A549 (cell line): ENCODE data around the gene PDZD7. TPM values are rescaled to one million over a fixed set of nuclear protein-coding genes. Genes with fewer than 3 reads are reported as not detected.

Experiments
- ATAC-seq, 2 experiments: fragments of 200-7000 bp in 1 of 2; fragments of >200 bp in 1 of 2; cut with Nextera tagmentation in 1 of 2; cut with Tn5 transposase in 1 of 2; 3 replicates each; pipeline versions ENCODE4 v1.8.0 to v1.9.1; 2018 to 2020; ENCODE audit warnings: mild to moderate bottlenecking in 1 of 2, moderate library complexity in 1 of 2
- CTCF ChIA-PET: fragments of 300-600 bp; sonication (Branson Sonifier 250); formaldehyde crosslinking; extraction: SDS; loops from one replicate; lab custom pipeline; 2021; ENCODE audit warnings: antibody characterized with exemption, inconsistent platforms; lab: Yijun Ruan, JAX
- POLR2A ChIA-PET: fragments of 350-600 bp; formaldehyde crosslinking; extraction: SDS; loops from one replicate; lab custom pipeline; 2021; ENCODE audit warnings: antibody characterized with exemption, inconsistent platforms; lab: Yijun Ruan, JAX
- DNase-seq, 2 experiments: peaks; one replicate each; pipeline versions ENCODE4 v3.0.0 to v3.0.0-alpha.2; 2011 to 2016; ENCODE audit warnings: low read depth in 1 of 2, low spot score in 1 of 2
- FAIRE-seq: peaks from 2 replicates; lab custom pipeline; 2011; peaks lifted over from hg19 to GRCh38; lab: Jason Lieb, UNC
- H3K27ac ChIP-seq, 2 experiments: fragments of >200 bp; sonication (Bioruptor Twin); formaldehyde crosslinking; 3 replicates each; pipeline ENCODE4 v1.5.1; 2016 to 2017
- H3K4me1 ChIP-seq: fragments of >200 bp; sonication (Bioruptor Twin); formaldehyde crosslinking; 3 replicates; pipeline ENCODE4 v1.6.1; 2016
- H3K4me2 ChIP-seq: fragments of >200 bp; sonication (Bioruptor Twin); formaldehyde crosslinking; 3 replicates; pipeline ENCODE4 v1.6.1; 2016
- H3K4me3 ChIP-seq: fragments of >200 bp; sonication (Bioruptor Twin); formaldehyde crosslinking; 3 replicates; pipeline ENCODE4 v1.5.1; 2016
- H3K9me3 ChIP-seq: fragments of >200 bp; sonication (Bioruptor Twin); formaldehyde crosslinking; 3 replicates; pipeline ENCODE4 v1.6.1; 2016
- BHLHE40 ChIP-seq: IDR thresholded peaks from 2 replicates; pipeline ENCODE4 v1.6.1; 2012; ENCODE audit warnings: low read depth, low read length, inconsistent platforms
- CBX8 ChIP-seq: fragments of 200-600 bp; sonication (generic); IDR thresholded peaks from 2 replicates; pipeline ENCODE4 v1.6.1; 2016
- CHD2 ChIP-seq: fragments of 150-350 bp; IDR thresholded peaks from 2 replicates; pipeline ENCODE4 v1.6.1; 2014; ENCODE audit warnings: low read length; ENCODE audit not compliant: partially characterized antibody
- EHMT2 ChIP-seq: fragments of 200-600 bp; sonication (generic); IDR thresholded peaks from 2 replicates; pipeline ENCODE4 v1.6.1; 2016; ENCODE audit warnings: antibody characterized with exemption, low read depth, mild to moderate bottlenecking, moderate library complexity
- EP300 ChIP-seq, 2 experiments: fragments of >200 bp; sonication (Bioruptor Twin); formaldehyde crosslinking; IDR thresholded peaks; 2 replicates in 1 of 2; 3 replicates in 1 of 2; pipeline ENCODE4 v1.6.1; 2016 to 2017
- ESRRA ChIP-seq: fragments of 150-350 bp; IDR thresholded peaks from 2 replicates; pipeline ENCODE4 v1.6.1; 2014; ENCODE audit warnings: mild to moderate bottlenecking, low read length, borderline replicate concordance
- FOSL2 ChIP-seq, 2 experiments: fragments of 450-650 bp in 1 of 2; fragments of >200 bp in 1 of 2; sonication (Bioruptor Twin) in 1 of 2; formaldehyde crosslinking; IDR thresholded peaks; 2 replicates each; pipeline versions ENCODE4 v1.5.0 to v1.6.1; 2016 to 2020; ENCODE audit warnings: mild to moderate bottlenecking in 1 of 2, moderate library complexity in 1 of 2
- HOXA7 ChIP-seq: fragments of 250-450 bp; sonication (Bioruptor Pico); IDR thresholded peaks from 2 replicates; pipeline ENCODE4 v1.5.0; 2020; ENCODE audit warnings: mild to moderate bottlenecking, moderate library complexity
- JUN ChIP-seq, 2 experiments: fragments of >200 bp; sonication (Bioruptor Twin); formaldehyde crosslinking; IDR thresholded peaks; 2 replicates in 1 of 2; 3 replicates in 1 of 2; pipeline ENCODE4 v1.6.1; 2016 to 2017
- KDM1A ChIP-seq: fragments of 200-600 bp; sonication (generic); IDR thresholded peaks from 2 replicates; pipeline ENCODE4 v1.6.1; 2016; ENCODE audit warnings: low read depth, mild to moderate bottlenecking
- MAFK ChIP-seq: fragments of 450-650 bp; IDR thresholded peaks from 2 replicates; pipeline ENCODE4 v1.6.1; 2014; ENCODE audit not compliant: partially characterized antibody
- MAZ ChIP-seq: fragments of 150-350 bp; IDR thresholded peaks from 2 replicates; pipeline ENCODE4 v1.6.1; 2014; ENCODE audit warnings: antibody characterized with exemption, low read depth, low read length, borderline replicate concordance
- NPAS2 ChIP-seq: fragments of 250-450 bp; sonication (Bioruptor Pico); IDR thresholded peaks from 2 replicates; pipeline ENCODE4 v1.8.0; 2022; ENCODE audit warnings: mild to moderate bottlenecking, moderate library complexity, borderline replicate concordance
- PHF8 ChIP-seq: fragments of 200-600 bp; sonication (generic); IDR thresholded peaks from 2 replicates; pipeline ENCODE4 v1.6.1; 2016; ENCODE audit warnings: low read depth, mild to moderate bottlenecking, antibody characterized with exemption, moderate library complexity, borderline replicate concordance
- POLR2AphosphoS2 ChIP-seq: conservative IDR thresholded peaks from 2 replicates; pipeline ENCODE4 v1.6.1; 2012; ENCODE audit warnings: low read length, improper control_type of control experiment, inconsistent platforms
- RARB ChIP-seq: fragments of 250-450 bp; sonication (Bioruptor Pico); IDR thresholded peaks from 2 replicates; pipeline ENCODE4 v1.8.0; 2021; ENCODE audit warnings: mild to moderate bottlenecking, moderate library complexity
- RCOR1 ChIP-seq: fragments of 150-350 bp; IDR thresholded peaks from 2 replicates; pipeline ENCODE4 v1.6.1; 2014; ENCODE audit warnings: antibody characterized with exemption, low read length, low read depth
- RFX5 ChIP-seq: fragments of 450-650 bp; IDR thresholded peaks from 2 replicates; pipeline ENCODE4 v1.7.1; 2014; ENCODE audit warnings: antibody characterized with exemption, mild to moderate bottlenecking, moderate library complexity
- TFCP2L1 ChIP-seq: fragments of 250-450 bp; sonication (Bioruptor Pico); IDR thresholded peaks from 2 replicates; pipeline ENCODE4 v1.5.0; 2021; ENCODE audit warnings: mild to moderate bottlenecking
- ZC3H11A ChIP-seq: fragments of 450-650 bp; IDR thresholded peaks from 2 replicates; pipeline ENCODE4 v1.6.1; 2014; ENCODE audit warnings: antibody characterized with exemption, mild to moderate bottlenecking
- ZFP36 ChIP-seq: fragments of 450-650 bp; IDR thresholded peaks from 2 replicates; pipeline ENCODE4 v1.6.1; 2014; ENCODE audit warnings: borderline replicate concordance; ENCODE audit not compliant: partially characterized antibody
- WGBS: methylation state at CpG from one replicate; pipeline ENCODE4 v1.1.6; 2017; ENCODE audit errors: missing lambda C conversion rate; 5-methylcytosine and 5-hydroxymethylcytosine counted together
- polyA plus RNA-seq, 4 experiments: library from polyadenylated mRNA; depleted of rRNA in 3 of 4; stranded (reverse); fragments of >200 nt; fragmentation: RNase III in 1 of 4; extraction: RNeasy Plus Mini Kit Qiagen cat#74134 plus additional on column Dnase treatment in 1 of 4; gene quantifications; 2 replicates in 3 of 4; 3 replicates in 1 of 4; pipeline ENCODE4 v1.2.3, GENCODE V29; 2011 to 2017
- TF ChIP-seq, protein P1 (sequence below): fragments of >200 bp; sonication (Bioruptor Twin); formaldehyde crosslinking; IDR thresholded peaks from 2 replicates; pipeline ENCODE4 v1.6.1; 2016
- TF ChIP-seq, protein P2 (sequence below): IDR thresholded peaks from 2 replicates; pipeline ENCODE4 v1.6.1; 2012
- TF ChIP-seq, protein P3 (sequence below): fragments of 250-450 bp; sonication (Bioruptor Pico); IDR thresholded peaks from 2 replicates; pipeline ENCODE4 v1.5.0; 2020; ENCODE audit warnings: low read depth, mild to moderate bottlenecking, moderate library complexity

The PDZD7 gene
- polyA plus RNA-seq, 2 of the 4 experiments (the other 2 are of a cell fraction) = 0.21 to 0.56 TPM

DNA sequence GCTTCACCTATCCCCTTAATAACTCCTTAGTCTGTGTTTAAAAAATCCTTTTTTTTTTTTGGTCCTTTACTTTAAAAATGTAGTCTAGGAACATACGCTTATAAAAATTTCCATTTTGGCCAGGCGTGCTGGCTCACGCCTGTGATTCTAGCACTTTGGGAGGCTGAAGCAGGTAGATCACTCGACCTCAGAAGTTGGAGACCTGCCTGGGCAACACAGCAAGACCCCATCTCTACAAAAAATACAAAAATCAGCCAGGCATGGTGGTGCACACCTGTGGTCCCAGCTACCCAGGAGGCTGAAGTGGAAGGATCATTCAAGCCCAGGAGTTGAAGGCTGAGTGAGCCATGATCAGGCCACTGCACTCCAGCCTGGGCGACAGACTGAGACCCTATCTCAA, 45.7 kb upstream of the PDZD7 start:
- Histone ChIP-seq H3K27ac (no peak overlapping the region), H3K4me1 (no peaks in the 10 kb centered on the region), H3K4me3 (no peak overlapping the region), H3K4me2 (no peak overlapping the region), H3K9me3 (no peaks in the 10 kb centered on the region)
- DNase-seq = no peak
- POLR2A ChIA-PET = no interaction called here
- CTCF ChIA-PET = interaction anchor here (1.1 to 65.1 kb wide), 7 partner anchors 8 to 65 kb away, joined by 3 to 2364 read pairs (median 5); partner anchors contain the start of genes KAZALD1, PDZD7 and SFXN3
- no peak for FAIRE-seq
- ATAC-seq = no peak
- WGBS = 68% methylated on average over 5 of the region's 5 CpGs
- TF ChIP-seq, protein P1, sequence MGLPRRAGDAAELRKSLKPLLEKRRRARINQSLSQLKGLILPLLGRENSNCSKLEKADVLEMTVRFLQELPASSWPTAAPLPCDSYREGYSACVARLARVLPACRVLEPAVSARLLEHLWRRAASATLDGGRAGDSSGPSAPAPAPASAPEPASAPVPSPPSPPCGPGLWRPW = no peak
- TF ChIP-seq CHD2 = no peak
- TF ChIP-seq MAFK = no peak
- TF ChIP-seq RCOR1 = no peak
- TF ChIP-seq MAZ = no peak
- TF ChIP-seq, protein P2, sequence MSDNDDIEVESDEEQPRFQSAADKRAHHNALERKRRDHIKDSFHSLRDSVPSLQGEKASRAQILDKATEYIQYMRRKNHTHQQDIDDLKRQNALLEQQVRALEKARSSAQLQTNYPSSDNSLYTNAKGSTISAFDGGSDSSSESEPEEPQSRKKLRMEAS = no peak

DNA sequence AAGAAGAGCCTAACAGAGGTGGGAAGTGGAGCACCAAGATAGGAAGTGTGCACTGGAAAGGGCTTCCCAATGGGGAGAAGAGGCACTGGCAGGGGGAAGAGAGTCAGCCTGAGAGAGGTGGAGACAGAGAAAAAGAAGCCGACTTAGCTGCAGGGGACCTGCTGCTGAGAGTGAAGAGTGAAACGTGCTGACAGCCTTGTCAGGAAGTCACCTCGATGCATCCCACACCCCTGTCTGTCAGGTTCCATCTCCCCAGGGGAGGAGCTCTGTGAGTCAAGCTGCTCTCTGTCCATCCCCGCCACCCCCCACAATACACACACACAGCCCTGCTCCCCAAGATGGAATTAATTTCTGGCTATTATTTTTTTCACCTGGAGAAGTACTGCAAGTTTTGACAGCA, 44.8 kb upstream of the PDZD7 start:
- 23% methylated on average over 4 of the region's 4 CpGs for WGBS
- no peak for FAIRE-seq

DNA sequence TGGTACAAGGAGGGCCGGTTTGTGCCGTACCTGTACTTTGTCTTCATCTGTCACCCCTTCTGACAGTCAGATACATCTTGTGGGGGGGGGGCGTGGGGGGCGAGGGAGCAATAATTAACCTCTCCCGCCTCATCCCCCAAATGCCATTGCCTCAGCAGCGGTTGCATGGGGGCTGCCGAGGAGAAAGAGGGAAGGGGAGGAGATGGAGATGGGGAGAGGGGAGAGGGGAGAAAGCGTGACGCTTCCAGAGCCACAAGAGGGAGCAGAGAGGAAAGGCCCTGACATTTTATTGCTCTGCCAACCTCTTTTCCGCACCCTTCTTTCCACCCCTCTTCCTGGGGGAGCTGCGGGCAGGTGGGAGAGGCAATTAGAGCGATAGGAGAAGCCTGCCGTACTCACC, 42.7 kb upstream of the PDZD7 start:
- Histone ChIP-seq H3K9me3 (no peaks in the 10 kb centered on the region), H3K4me2 (no peak overlapping the region), H3K27ac (no peak overlapping the region), H3K4me3 (no peak overlapping the region), H3K4me1 (no peaks in the 10 kb centered on the region)
- CTCF ChIA-PET = interaction anchor here (0.6 to 65.1 kb wide), 5 partner anchors 18 to 628 kb away, joined by 3 to 2364 read pairs (median 10); partner anchors contain the start of genes KAZALD1, PDZD7 and SFXN3
- DNase-seq = no peak
- WGBS = 51% methylated on average over 12 of the region's 13 CpGs
- TF ChIP-seq EHMT2 (no peak), CBX8 (no peak), RFX5 (no peak), FOSL2 (IDR thresholded peaks at IDR 0.05) (no peak), FOSL2 (CRISPR knock-in tag; IDR thresholded peaks at IDR 0.05) (no peak), RARB (CRISPR knock-in tag) (no peak), PHF8 (no peak), ZC3H11A (no peak), JUN (IDR thresholded peaks at IDR 0.05) (no peak), MAFK (no peak), BHLHE40 (no peak)
- TF ChIP-seq, protein P2 = no peak
- no peak for FAIRE-seq
- ATAC-seq = no peak
- POLR2A ChIA-PET = no interaction called here

More for the DNA sequence above, 44.8 kb upstream of the PDZD7 start:
- POLR2A ChIA-PET = no interaction called here
- no peak overlapping the region for H3K4me3 ChIP-seq
- TF ChIP-seq, protein P3, sequence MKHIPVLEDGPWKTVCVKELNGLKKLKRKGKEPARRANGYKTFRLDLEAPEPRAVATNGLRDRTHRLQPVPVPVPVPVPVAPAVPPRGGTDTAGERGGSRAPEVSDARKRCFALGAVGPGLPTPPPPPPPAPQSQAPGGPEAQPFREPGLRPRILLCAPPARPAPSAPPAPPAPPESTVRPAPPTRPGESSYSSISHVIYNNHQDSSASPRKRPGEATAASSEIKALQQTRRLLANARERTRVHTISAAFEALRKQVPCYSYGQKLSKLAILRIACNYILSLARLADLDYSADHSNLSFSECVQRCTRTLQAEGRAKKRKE (CRISPR knock-in tag) = no peak
- TF ChIP-seq ESRRA (no peak), JUN (IDR thresholded peaks at IDR 0.05) (no peak), TFCP2L1 (CRISPR knock-in tag) (no peak), NPAS2 (CRISPR knock-in tag) (no peak), EP300 (IDR thresholded peaks at IDR 0.05) (no peak), KDM1A (no peak), ZFP36 (no peak), POLR2AphosphoS2 (no peak), HOXA7 (CRISPR knock-in tag) (no peak)
- DNase-seq (no peak), ATAC-seq (peak in 1 of 2 experiments; percentile 29; a peak in 3 of 6 replicates)
- no peak overlapping the region for H3K27ac ChIP-seq
- CTCF ChIA-PET = interaction anchor here (1.1 to 65.1 kb wide), 9 partner anchors 9 to 66 kb away, joined by 3 to 2364 read pairs (median 4); partner anchors contain the start of genes KAZALD1, PDZD7 and SFXN3
- H3K4me2 ChIP-seq = no peak overlapping the region
- H3K9me3 ChIP-seq = no peaks in the 10 kb centered on the region
- no peaks in the 10 kb centered on the region for H3K4me1 ChIP-seq
